CD14-positive monocyte (primary cell): Measurements from ENCODE around the gene ART4. TPM values are rescaled to one million over a fixed set of nuclear protein-coding genes. Genes with fewer than 3 reads are reported as not detected.
A peak's percentile ranks its signal among the peaks of the same experiment; 100 is the strongest.

Experiments
- DNase-seq, 3 donors: peaks; one replicate each; pipeline ENCODE4 v3.0.0-alpha.2; 2011 to 2022
- H2AFZ ChIP-seq: 2 replicates; pipeline ENCODE4 v1.6.0; 2012; ENCODE audit warnings: mild to moderate bottlenecking, low read depth, low read length, inconsistent platforms; ENCODE audit not compliant: insufficient read depth, poor library complexity, severe bottlenecking
- H3K27ac ChIP-seq, 2 donors: 1 replicate in 1 of 2; 2 replicates in 1 of 2; pipeline ENCODE4 v1.5.1; 2012 to 2013; ENCODE audit warnings: low read length in 2 of 2, control low read depth in 1 of 2, inconsistent platforms in 1 of 2, low read depth in 1 of 2, mild to moderate bottlenecking in 1 of 2
- H3K27me3 ChIP-seq, 2 donors: one replicate each; pipeline versions ENCODE4 v1.6.0 to v1.6.1; 2011 to 2013; ENCODE audit warnings: low read length in 2 of 2; ENCODE audit not compliant: control insufficient read depth in 2 of 2, insufficient read depth in 2 of 2
- H3K36me3 ChIP-seq, 2 donors: replicated peaks in 1 of 2; 1 replicate in 1 of 2; 2 replicates in 1 of 2; pipeline versions ENCODE4 v1.5.1 to v1.6.1; 2012 to 2013; ENCODE audit warnings: low read length in 2 of 2, control low read depth in 1 of 2, inconsistent platforms in 1 of 2, mild to moderate bottlenecking in 1 of 2; ENCODE audit not compliant: insufficient read depth in 2 of 2, control insufficient read depth in 1 of 2
- H3K4me1 ChIP-seq, 2 donors: 1 replicate in 1 of 2; 2 replicates in 1 of 2; pipeline versions ENCODE4 v1.5.1 to v1.6.1; 2012 to 2013; ENCODE audit warnings: low read length in 2 of 2, control low read depth in 1 of 2, inconsistent platforms in 1 of 2, mild to moderate bottlenecking in 1 of 2, moderate library complexity in 1 of 2; ENCODE audit not compliant: insufficient read depth in 2 of 2, control insufficient read depth in 1 of 2
- H3K4me2 ChIP-seq: replicated peaks from 2 replicates; pipeline ENCODE3; 2012; ENCODE audit warnings: low read length, moderate library complexity, mild to moderate bottlenecking; ENCODE audit not compliant: poor library complexity, severe bottlenecking; ENCODE audit errors: extremely low read depth
- H3K4me3 ChIP-seq, 3 experiments: fragments of 200-600 bp in 1 of 3; sonication (generic) in 1 of 3; replicated peaks in 1 of 3; 1 replicate in 2 of 3; 2 replicates in 1 of 3; pipeline ENCODE4 v1.5.1; 2011 to 2013; ENCODE audit warnings: low read length in 3 of 3, mild to moderate bottlenecking in 3 of 3, control low read depth in 2 of 3, low read depth in 2 of 3, inconsistent platforms in 1 of 3, moderate library complexity in 1 of 3
- H3K79me2 ChIP-seq: 2 replicates; pipeline ENCODE4 v1.6.0; 2012; ENCODE audit warnings: mild to moderate bottlenecking, control low read depth, inconsistent platforms, low read length, moderate library complexity; ENCODE audit not compliant: insufficient read depth
- H3K9ac ChIP-seq: 2 replicates; pipeline ENCODE4 v1.6.0; 2017; ENCODE audit warnings: low read length, mild to moderate bottlenecking; ENCODE audit not compliant: insufficient read depth, poor library complexity, severe bottlenecking
- H3K9me3 ChIP-seq, 2 donors: replicated peaks in 1 of 2; 1 replicate in 1 of 2; 2 replicates in 1 of 2; pipeline versions ENCODE4 v1.5.1 to v1.6.1; 2012 to 2013; ENCODE audit warnings: low read length in 2 of 2, control low read depth in 1 of 2; ENCODE audit not compliant: control insufficient read depth in 1 of 2, insufficient read depth in 1 of 2
- H4K20me1 ChIP-seq: 2 replicates; pipeline ENCODE4 v1.6.0; 2012; ENCODE audit warnings: mild to moderate bottlenecking, low read length, control low read depth, moderate library complexity; ENCODE audit not compliant: insufficient read depth
- H3K27ac Mint-ChIP-seq, 7 donors: one replicate each; pipeline ENCODE4 v1.8.0; 2020; ENCODE audit warnings: mild to moderate bottlenecking in 7 of 7, mixed read lengths in 7 of 7, moderate library complexity in 6 of 7, inconsistent platforms in 2 of 7
- H3K27me3 Mint-ChIP-seq, 3 donors: one replicate each; pipeline ENCODE4 v1.8.0; 2021 to 2022; ENCODE audit warnings: low read depth in 3 of 3, mild to moderate bottlenecking in 3 of 3, mixed read lengths in 3 of 3, moderate library complexity in 3 of 3, inconsistent platforms in 1 of 3
- H3K36me3 Mint-ChIP-seq, 2 donors: one replicate each; pipeline ENCODE4 v1.8.0; 2020; ENCODE audit warnings: mixed read lengths in 2 of 2, inconsistent platforms in 1 of 2, mild to moderate bottlenecking in 1 of 2
- H3K4me1 Mint-ChIP-seq: one replicate; pipeline ENCODE4 v1.8.0; 2020; ENCODE audit warnings: mild to moderate bottlenecking, mixed read lengths
- H3K4me3 Mint-ChIP-seq, 2 donors: one replicate each; pipeline ENCODE4 v1.8.0; 2020; ENCODE audit warnings: mild to moderate bottlenecking in 2 of 2, mixed read lengths in 2 of 2, moderate library complexity in 1 of 2
- H3K9me3 Mint-ChIP-seq, 7 donors: one replicate each; pipeline ENCODE4 v1.8.0; 2020 to 2022; ENCODE audit warnings: mixed read lengths in 7 of 7, mild to moderate bottlenecking in 6 of 7, moderate library complexity in 6 of 7, inconsistent platforms in 2 of 7
- WGBS: methylation state at CpG from one replicate; pipeline ENCODE4 v1.1.5; 2013; ENCODE audit warnings: missing lambda C conversion rate; ENCODE audit not compliant: insufficient coverage; 5-methylcytosine and 5-hydroxymethylcytosine counted together
- intact Hi-C, 2 donors: fragments of 100-400 bp; cut with micrococcal nuclease; formaldehyde crosslinking; loops; one replicate each; pipeline versions ENCODE4 v1.15.0 to v1.15.1; 2023
- polyA plus RNA-seq, 3 donors: library from polyadenylated mRNA; depleted of rRNA in 1 of 3; unstranded in 2 of 3; stranded (reverse) in 1 of 3; fragments of 300-500 nt in 2 of 3; fragments of >200 nt in 1 of 3; fragmentation: Illumina TruSeq in 2 of 3; gene quantifications; 1 replicate in 2 of 3; 2 replicates in 1 of 3; pipeline ENCODE4 v1.2.3, GENCODE V29; 2012 to 2021
- TF ChIP-seq, protein P1 (sequence below): fragments of 200-600 bp; IDR thresholded peaks from one replicate; pipeline ENCODE4 v1.8.0; 2022; ENCODE audit warnings: antibody characterized with exemption, mild to moderate bottlenecking

The ART4 gene
- polyA plus RNA-seq, 3 donors = not detected

DNA sequence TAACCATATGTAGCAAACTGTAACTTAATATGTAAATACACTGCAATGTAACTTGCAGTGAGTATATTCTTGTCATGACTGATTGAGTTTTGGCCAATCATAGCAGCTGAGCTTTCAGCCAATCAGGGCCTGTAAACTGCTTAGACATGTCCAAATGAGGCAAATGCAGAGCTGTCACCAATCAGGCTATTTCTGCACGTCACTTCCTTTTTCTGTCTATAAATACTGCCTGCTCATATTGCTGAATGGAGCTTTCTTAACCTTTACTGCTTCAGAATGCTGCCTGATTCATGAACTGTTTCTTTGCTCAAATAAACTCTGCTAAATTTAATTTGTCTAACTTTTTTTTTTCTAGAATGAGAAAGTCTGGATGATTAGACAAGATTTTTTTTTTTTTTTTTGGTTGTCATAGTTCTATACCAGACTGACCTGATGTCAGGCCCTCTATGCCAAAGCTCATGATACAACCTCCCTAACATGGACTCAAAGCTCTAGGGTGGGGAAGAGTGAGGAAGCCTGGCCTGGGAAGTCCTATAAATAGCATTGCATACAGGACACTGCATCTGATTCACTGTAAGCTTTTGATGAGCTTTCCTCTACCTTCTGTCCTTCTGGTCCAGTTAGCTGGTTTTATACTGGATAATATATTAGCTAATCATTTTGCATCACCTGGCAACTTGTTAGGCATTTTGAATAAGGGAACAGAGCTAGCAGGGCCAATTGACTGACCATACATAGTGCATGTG, 30.3 kb upstream of the ART4 start:
- H2AFZ ChIP-seq = no peak overlapping the region

DNA sequence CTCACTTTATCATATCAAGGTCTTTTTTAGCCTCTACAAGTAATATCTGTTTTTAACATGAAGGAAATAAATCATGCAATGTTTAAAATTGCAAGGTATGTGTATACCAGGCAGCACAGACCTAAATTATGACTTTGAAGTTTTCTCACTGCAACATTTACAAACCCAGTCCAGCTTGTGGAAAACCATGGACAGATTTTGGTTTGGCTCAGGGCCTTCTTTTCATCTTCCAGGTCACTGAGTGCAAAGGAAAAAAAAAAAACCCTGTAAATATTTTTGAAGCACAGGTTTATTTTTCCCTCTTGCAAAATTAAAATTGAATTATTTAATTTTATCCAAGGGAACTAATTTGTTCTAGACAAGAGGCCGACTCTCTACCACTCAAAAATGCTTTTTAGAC, 28.6 kb upstream of the ART4 start:
- no peaks in the 10 kb centered on the region for H3K27me3 ChIP-seq
- no peaks in the 10 kb centered on the region for H3K36me3 ChIP-seq
- TF ChIP-seq, protein P1, sequence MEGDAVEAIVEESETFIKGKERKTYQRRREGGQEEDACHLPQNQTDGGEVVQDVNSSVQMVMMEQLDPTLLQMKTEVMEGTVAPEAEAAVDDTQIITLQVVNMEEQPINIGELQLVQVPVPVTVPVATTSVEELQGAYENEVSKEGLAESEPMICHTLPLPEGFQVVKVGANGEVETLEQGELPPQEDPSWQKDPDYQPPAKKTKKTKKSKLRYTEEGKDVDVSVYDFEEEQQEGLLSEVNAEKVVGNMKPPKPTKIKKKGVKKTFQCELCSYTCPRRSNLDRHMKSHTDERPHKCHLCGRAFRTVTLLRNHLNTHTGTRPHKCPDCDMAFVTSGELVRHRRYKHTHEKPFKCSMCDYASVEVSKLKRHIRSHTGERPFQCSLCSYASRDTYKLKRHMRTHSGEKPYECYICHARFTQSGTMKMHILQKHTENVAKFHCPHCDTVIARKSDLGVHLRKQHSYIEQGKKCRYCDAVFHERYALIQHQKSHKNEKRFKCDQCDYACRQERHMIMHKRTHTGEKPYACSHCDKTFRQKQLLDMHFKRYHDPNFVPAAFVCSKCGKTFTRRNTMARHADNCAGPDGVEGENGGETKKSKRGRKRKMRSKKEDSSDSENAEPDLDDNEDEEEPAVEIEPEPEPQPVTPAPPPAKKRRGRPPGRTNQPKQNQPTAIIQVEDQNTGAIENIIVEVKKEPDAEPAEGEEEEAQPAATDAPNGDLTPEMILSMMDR = no peak
- H3K4me3 ChIP-seq = no peak overlapping the region
- Mint-ChIP-seq H3K27ac (no peak overlapping the region), H3K27me3 (no peaks in the 10 kb centered on the region), H3K4me3 (no peak overlapping the region), H3K4me1 (peaks cover 3% of the 10 kb centered on the region), H3K9me3 (peaks cover 9 to 17% (median 14%) of the 10 kb centered on the region in 7 donors), H3K36me3 (no peaks in the 10 kb centered on the region)
- no peak overlapping the region for H3K9ac ChIP-seq
- no peak overlapping the region for H3K4me2 ChIP-seq
- H3K4me1 ChIP-seq = no peaks in the 10 kb centered on the region
- no CpG with 5 or more reads among the region's 1 CpG for WGBS
- no peak for DNase-seq
- peaks cover 2 to 15% of the 10 kb centered on the region in 2 donors for H3K9me3 ChIP-seq
- intact Hi-C loops = no loop called here
- no peaks in the 10 kb centered on the region for H3K79me2 ChIP-seq
- no peak overlapping the region for H3K27ac ChIP-seq
- H4K20me1 ChIP-seq = no peaks in the 10 kb centered on the region
- no peak overlapping the region for H2AFZ ChIP-seq

More for the DNA sequence above, 30.3 kb upstream of the ART4 start:
- Histone ChIP-seq H3K9me3 (peaks cover 0 to 7% of the 10 kb centered on the region in 2 donors), H3K9ac (no peak overlapping the region), H3K79me2 (no peaks in the 10 kb centered on the region), H3K4me1 (no peaks in the 10 kb centered on the region), H4K20me1 (no peaks in the 10 kb centered on the region), H3K27ac (no peak overlapping the region), H3K36me3 (no peaks in the 10 kb centered on the region), H3K4me2 (no peak overlapping the region), H3K27me3 (no peaks in the 10 kb centered on the region), H3K4me3 (no peak overlapping the region)
- TF ChIP-seq, protein P1 = no peak
- Mint-ChIP-seq H3K9me3 (peaks cover 0 to 6% (median 2%) of the 10 kb centered on the region in 7 donors), H3K27me3 (no peaks in the 10 kb centered on the region), H3K4me3 (no peak overlapping the region), H3K4me1 (peaks cover 3% of the 10 kb centered on the region), H3K36me3 (no peaks in the 10 kb centered on the region), H3K27ac (no peak overlapping the region)
- intact Hi-C loops = no loop called here
- no CpG with 5 or more reads among the region's 1 CpG for WGBS
- peak; percentile 3 to 30 (median 7) for DNase-seq
